HL-60 (cell line): ENCODE measurements around the gene COPS6.

ENCODE experiments used
- DNase-seq, 2 experiments: peaks; one replicate each; pipeline ENCODE4 v3.0.0-alpha.2; 2010 to 2020; ENCODE audit warnings: low read depth in 1 of 2, low spot score in 1 of 2
- H3K27ac ChIP-seq: fragments of 250-450 bp; sonication (Bioruptor Pico); replicated peaks from 2 replicates; pipeline ENCODE4 v1.5.1; 2020; ENCODE audit warnings: mild to moderate bottlenecking, moderate library complexity
- H3K27me3 ChIP-seq: fragments of 250-450 bp; sonication (Bioruptor Pico); 2 replicates; pipeline ENCODE4 v1.5.1; 2021; ENCODE audit warnings: mild to moderate bottlenecking, moderate library complexity; ENCODE audit not compliant: insufficient read depth, poor library complexity, severe bottlenecking
- H3K4me3 ChIP-seq: replicated peaks from 2 replicates; pipeline ENCODE4 v1.5.1; 2011; ENCODE audit warnings: mild to moderate bottlenecking, control low read depth, low read length; ENCODE audit not compliant: insufficient read depth
- CTCF ChIP-seq: IDR thresholded peaks from one replicate; pipeline ENCODE4 v1.5.1; 2011; ENCODE audit warnings: low read length, control low read depth, inconsistent platforms; ENCODE audit not compliant: insufficient read depth
- GABPA ChIP-seq: IDR thresholded peaks from 2 replicates; pipeline ENCODE4 v1.6.1; 2012; ENCODE audit warnings: low read depth
- POLR2AphosphoS5 ChIP-seq: IDR thresholded peaks from 2 replicates; pipeline ENCODE4 v1.6.1; 2012; ENCODE audit warnings: low read depth
- REST ChIP-seq: IDR thresholded peaks from 2 replicates; pipeline ENCODE4 v1.6.1; 2012; ENCODE audit warnings: low read depth; ENCODE audit not compliant: insufficient replicate concordance
- SPI1 ChIP-seq: IDR thresholded peaks from 2 replicates; pipeline ENCODE4 v1.6.1; 2012; ENCODE audit warnings: low read depth, mild to moderate bottlenecking, borderline replicate concordance

The COPS6 gene

GRCh38 chr7:100106633-100107032 lies 17.9 kb downstream of the COPS6 start:
- no peak for TF ChIP-seq CTCF
- TF ChIP-seq SPI1: no peak
- no peak for TF ChIP-seq REST
- no peak for TF ChIP-seq POLR2AphosphoS5
- no peak for TF ChIP-seq GABPA
- Histone ChIP-seq H3K27me3 (no peaks in the 10 kb centered on the region), H3K27ac (no peak overlapping the region), H3K4me3 (no peak overlapping the region)
- no peak for DNase-seq

- Histone ChIP-seq H3K27ac (no peak overlapping the region), H3K4me3 (no peak overlapping the region), H3K27me3 (no peaks in the 10 kb centered on the region)
- DNase-seq: no peak
- TF ChIP-seq CTCF: no peak
- TF ChIP-seq GABPA: no peak
Observed at GRCh38 chr7:100107125-100107737, 18.5 kb downstream of the COPS6 start.

GRCh38 chr7:100107890-100108289 lies 19.1 kb downstream of the COPS6 start:
- Histone ChIP-seq H3K27ac (no peak overlapping the region), H3K4me3 (no peak overlapping the region), H3K27me3 (no peaks in the 10 kb centered on the region)
- no peak for DNase-seq
- TF ChIP-seq POLR2AphosphoS5: no peak; the same call in 1 of the 2 replicates
- TF ChIP-seq SPI1: 0 out of 2 replicates have a peak, but pooled peaks have one; percentile 5

- no peaks in the 10 kb centered on the region for H3K27me3 ChIP-seq
- no peak overlapping the region for H3K27ac ChIP-seq
- no peak overlapping the region for H3K4me3 ChIP-seq
- TF ChIP-seq CTCF: no peak
- TF ChIP-seq GABPA: no peak
- TF ChIP-seq REST: no peak
- TF ChIP-seq POLR2AphosphoS5: no peak
- no peak for TF ChIP-seq SPI1
- DNase-seq: no peak
Observed at GRCh38 chr7:100109521-100110163, 20.9 kb downstream of the COPS6 start.
